GM19467 (cell line): ENCODE data around the gene PITX2.

ENCODE experiments used
- ATAC-seq: cut with Tn5 transposase; IDR thresholded peaks from one replicate; pipeline ENCODE4 v1.9.1; 2021; ENCODE audit warnings: mild to moderate bottlenecking, moderate library complexity; ENCODE audit not compliant: unreplicated experiment

The PITX2 gene

DNA sequence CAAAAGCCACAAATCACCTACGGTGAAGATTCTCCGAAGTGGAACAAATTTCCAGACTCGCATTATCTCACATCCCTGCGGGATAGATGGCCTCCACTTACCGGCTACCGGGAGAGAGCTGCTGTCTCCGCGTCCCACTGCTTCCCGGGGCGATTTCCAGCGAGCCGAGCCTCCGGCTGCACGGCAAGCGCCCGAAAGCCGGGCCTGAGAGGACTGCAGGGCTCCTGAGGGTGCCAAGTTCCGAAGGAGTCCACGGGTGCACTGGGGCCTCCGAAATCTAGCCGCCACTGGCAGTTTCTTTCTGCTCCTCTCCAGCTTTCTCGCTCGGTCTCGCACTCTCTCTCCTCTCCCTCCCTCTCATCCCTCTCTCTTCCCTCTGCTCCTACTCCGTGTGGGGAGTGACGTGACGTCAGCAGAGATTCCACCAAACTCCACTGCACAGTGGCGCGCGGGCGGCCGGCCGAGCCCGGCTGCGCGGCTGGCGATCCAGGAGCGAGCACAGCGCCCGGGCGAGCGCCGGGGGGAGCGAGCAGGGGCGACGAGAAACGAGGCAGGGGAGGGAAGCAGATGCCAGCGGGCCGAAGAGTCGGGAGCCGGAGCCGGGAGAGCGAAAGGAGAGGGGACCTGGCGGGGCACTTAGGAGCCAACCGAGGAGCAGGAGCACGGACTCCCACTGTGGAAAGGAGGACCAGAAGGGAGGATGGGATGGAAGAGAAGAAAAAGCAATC, 14.0 kb upstream of the PITX2 start:
- no peak for ATAC-seq

GRCh38 chr4:110636171-110636679, 13.3 kb upstream of the PITX2 start:
- ATAC-seq = no peak

- no peak for ATAC-seq
Observed at GRCh38 chr4:110635163-110635865, 12.4 kb upstream of the PITX2 start.

DNA sequence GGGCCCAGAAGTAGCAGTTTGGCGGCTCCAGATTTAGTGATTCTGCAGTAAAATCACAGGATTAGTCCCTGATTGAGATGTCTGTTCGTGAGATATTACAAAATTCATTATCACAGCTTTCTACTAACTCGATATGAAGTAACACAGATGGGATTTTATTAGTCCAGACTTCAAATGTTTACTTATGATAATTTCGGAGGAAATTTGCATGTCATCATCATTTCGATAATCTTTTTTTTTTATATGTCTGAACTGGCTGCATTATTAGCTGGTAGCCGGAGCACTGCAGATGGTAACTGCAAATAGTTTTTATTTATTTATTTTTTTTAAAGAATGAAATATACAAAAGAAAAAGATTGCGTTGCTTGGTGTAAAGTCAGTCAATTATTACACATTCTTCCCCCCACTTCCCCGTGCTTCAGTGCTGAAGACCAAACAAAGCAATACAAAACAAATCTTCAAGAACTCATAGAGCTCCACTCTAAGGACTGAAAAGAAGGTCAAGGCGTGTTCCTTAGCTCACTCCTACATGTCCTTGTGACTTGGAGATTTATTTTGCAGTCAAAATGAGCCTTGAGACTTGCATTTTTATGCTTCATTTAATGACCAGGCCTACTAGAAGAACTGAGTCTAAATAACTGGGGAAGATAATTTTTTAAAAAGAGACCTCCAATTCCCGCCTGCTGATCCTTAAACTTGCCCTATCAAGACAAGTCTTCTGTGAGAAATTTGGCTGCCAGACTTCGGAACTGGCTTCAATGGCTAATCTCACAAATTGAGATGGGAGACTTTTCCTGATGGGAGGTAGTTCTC, 11.7 kb upstream of the PITX2 start:
- no peak for ATAC-seq

DNA sequence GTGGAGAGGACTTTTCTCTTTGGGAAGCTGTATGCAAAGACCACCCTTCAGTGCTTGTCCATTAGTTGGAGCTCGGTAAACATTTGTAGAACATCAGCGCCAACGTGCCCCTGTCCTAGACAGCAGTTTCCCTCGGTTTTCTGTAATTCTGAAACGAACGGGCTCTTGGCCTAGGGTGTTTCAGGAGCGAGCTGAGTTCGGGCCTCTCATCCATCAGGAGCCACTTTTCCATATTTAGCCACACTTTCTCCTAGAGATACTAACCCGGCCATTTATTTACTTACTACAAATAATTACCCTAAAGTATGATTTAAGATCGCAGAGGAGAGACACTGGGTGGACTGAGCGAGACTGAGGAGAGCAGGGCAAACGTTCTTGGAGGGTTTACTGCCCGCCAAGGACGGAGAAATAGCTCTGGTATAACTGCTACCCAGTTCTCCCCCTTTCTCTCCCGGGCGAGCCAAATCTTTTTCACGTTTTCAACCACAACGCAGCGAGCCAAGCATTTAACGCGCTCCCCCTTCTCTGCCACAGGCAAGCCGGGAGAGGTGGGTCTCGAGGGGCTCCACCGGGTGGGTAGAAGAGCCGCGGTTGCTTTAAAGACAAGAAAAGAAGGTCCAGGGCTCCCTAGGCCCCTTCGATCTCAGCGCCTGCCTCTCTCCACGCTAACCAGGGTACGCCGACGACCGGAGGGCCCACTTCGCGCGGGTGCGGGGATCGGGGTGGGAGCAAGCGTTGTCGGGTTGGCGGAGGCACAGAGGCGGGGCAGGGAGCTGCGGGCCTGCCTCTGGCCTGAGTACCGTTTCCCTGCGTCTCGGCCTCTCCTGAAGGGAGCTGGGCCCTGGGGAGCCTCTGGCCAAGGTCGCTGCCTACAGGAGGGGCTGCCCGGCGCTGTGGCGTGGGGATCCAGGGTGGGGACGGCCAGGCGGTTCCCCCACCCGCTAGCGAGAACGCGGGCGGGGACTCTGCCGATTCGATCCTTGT, 10.8 kb upstream of the PITX2 start:
- ATAC-seq = no peak

DNA sequence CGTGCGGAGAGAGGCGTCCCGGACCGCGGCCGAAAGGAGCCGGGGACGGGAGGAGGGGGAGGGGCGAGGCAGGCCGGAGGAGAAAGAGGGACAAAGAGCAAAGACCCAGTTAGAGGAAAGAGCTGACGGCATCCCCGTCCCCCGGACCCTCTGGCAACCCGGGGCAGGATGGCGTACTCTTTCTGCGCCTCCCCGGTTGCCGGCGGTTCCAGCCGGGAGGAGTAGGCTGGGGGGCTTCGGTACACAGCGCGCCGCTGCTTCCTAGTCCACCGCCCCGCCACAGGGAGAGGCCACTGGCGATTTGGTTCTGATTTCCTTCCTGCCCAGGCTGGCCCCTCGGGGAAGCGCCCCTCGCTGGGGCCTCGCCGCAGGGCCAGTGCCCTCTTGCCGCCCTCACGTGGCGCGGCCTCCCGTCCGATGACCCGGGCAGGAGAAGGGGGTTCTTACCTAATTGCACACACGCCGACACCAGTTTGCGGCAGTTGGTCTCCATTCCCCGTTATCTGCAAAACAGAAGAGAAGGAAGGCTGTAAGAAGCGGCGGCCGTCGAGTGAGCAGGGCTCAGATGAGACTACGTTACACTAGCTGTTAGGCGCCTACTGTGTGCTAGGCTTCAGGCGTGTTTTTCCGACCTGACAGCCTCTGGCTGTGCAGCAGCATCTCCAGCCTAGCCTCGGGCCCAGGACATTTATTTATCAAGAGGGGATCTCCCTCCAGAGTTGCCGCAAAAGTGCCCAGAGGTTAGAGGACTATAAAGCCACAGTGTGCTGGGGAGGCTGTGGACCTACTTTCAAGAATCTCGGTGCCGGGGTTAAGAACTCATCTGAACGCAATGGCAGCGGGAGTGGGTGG, 9.9 kb upstream of the PITX2 start:
- no peak for ATAC-seq

DNA sequence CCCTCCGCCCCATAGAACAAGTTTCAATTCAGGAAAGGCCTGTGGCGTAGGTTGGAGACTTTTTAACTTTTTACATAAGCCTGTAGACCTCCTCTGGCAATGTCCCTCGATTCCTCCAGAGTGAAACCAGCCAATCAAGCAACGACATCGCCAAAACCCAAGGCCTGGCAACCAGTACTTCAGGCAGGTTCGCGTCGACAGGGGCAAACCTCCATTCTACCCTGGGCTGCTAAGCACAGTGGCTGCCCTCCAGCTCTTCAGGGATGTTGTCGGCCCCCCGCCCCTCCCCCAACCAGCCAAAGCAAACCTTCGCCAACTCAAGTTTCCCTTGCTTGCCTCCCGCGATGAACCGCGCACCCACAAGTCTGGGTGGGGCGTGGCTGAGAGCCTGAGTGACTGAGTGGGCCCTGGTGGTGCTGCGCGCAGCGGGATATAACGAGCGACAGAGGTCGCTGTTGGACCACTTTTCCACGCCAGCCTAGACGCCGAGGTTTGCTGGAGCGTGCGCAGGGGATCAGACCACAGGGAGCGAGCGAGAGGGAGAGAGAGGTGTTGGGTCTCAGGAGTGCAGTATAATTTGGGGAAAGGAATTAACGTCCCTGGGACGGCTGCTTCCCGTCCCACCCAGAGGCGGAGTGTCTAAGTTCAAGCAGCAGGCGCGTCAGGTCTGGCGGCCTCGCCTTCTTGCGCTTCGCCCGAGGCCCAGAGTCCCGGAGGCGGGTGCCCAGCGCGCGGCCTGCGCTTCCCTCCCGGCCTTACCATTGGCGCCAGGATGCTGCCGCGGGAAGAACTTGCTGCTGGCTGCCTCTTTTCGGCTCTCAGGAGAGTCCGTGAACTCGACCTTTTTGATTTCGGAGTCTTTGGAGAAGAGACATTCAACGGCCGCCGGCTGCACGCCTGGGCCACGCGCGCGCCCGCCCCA, 9.0 kb upstream of the PITX2 start:
- ATAC-seq = peak; percentile 95

DNA sequence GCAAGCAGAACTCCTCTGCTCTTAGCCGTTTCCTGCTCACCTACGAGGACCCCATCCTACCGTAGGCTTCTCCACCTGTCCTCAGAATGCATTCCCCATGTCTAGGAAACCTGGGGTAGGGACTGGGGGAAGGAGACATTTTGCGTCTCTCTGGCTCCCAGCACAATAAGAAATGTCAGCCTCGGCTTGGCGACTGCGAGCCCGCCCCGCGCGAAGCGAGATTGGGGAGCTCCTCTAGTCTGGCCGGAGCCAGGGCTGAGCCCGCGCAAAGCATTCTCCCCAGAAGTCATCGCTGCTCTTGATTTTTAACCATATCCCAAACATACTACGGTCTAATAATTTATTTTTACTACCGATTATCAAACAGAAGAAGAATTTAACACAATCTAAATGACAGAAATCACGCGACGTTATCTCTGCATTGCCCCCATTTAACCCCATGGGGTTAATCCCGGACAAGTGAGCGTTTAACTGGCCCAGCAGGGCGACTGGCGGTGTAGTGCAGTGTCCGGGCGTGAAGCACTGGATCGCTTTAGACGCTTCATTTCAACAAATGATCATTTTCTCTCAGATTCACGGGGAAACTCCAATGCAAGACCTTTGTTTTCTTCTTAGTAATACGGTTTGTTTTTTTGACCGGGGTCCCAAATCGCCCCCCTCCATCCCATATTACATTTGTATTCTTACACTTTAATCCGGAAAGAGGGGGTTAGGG, 8.0 kb upstream of the PITX2 start:
- ATAC-seq = no peak

- no peak for ATAC-seq
Observed at GRCh38 chr4:110629780-110630687, 7.2 kb upstream of the PITX2 start.

- no peak for ATAC-seq
Observed at GRCh38 chr4:110629214-110629754, 6.4 kb upstream of the PITX2 start.

- ATAC-seq = no peak
Observed at GRCh38 chr4:110628663-110629213, 5.9 kb upstream of the PITX2 start.

GRCh38 chr4:110627977-110628662, 5.2 kb upstream of the PITX2 start:
- no peak for ATAC-seq

- ATAC-seq = no peak
Observed at GRCh38 chr4:110626532-110627153, 3.8 kb upstream of the PITX2 start.

- ATAC-seq = no peak
Observed at GRCh38 chr4:110625576-110626257, 2.8 kb upstream of the PITX2 start.
